HG02588 (cell line): ENCODE measurements around the gene TJAP1.

Experiments used
- ATAC-seq: cut with Tn5 transposase; IDR thresholded peaks from one replicate; pipeline ENCODE4 v1.9.1; 2021; ENCODE audit warnings: mild to moderate bottlenecking, moderate library complexity; ENCODE audit not compliant: unreplicated experiment

TJAP1 gene

GRCh38 chr6:43503443-43503842, 26.1 kb downstream of the TJAP1 start:
- ATAC-seq, result no peak

DNA sequence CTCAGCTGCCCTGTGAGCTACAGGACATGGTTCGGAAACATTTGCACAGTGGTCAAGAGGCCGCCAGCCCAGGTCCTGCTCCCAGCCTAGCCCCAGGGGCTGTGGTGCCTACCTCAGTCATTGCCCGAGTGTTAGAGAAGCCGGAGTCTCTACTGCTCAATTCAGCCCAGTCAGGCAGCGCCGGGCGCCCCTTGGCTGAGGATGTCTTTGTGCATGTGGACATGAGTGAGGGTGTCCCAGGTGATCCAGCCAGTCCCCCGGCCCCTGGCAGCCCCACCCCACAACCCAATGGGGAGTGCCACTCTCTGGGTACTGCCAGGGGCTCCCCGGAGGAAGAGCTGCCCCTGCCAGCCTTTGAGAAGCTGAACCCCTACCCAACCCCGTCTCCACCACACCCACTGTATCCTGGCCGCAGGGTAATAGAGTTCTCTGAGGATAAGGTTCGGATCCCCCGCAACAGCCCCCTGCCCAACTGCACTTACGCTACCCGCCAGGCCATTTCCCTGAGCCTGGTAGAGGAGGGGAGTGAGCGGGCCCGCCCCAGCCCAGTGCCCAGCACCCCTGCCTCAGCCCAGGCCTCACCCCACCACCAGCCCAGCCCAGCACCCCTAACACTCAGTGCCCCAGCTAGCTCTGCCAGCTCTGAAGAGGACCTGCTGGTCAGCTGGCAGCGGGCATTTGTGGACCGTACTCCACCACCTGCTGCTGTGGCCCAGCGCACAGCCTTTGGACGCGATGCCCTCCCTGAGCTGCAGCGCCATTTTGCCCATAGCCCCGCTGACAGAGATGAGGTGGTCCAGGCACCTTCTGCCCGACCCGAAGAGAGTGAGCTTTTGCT, 27.6 kb downstream of the TJAP1 start:
- ATAC-seq, result no peak

DNA sequence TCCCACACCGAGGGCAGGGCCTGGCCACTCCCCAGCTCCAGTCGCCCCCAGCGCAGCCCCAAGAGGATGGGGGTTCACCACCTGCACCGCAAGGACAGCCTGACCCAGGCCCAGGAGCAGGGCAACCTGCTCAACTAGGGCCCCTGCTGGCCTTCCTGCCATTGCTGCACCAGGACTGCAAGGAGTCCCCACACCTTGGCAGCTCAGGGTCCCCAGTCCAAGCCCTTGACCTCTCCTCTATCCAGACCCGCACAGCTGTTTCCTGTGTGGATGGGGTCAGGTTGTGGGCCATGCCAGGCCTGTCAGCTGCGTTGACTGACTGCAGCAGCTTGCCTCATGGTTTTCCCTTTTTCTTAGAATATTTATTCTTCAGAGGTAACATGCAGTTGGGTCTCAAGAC, 28.3 kb downstream of the TJAP1 start:
- ATAC-seq, result no peak

DNA sequence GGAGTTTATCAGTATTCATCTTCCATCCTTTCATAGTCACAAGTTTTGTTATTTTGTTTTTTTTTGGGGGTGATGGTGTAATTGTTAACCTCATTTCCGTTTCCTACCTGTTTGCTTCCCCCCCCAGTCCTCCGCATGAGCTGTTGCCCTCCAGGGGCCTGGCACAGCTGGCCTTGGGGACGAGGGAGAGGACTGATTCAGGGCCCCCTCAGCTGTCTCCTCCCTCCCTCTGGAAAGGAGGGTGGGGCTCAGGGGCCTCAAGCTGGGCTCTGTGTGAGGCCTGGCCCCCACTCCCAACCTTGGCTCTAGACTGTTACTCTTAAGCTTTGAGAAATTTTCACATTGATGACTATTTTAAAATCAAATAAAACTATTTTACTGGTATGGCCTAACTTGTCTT, 28.8 kb downstream of the TJAP1 start:
- ATAC-seq, result no peak

GRCh38 chr6:43506667-43507471, 29.5 kb downstream of the TJAP1 start:
- ATAC-seq, result peak; percentile 39

DNA sequence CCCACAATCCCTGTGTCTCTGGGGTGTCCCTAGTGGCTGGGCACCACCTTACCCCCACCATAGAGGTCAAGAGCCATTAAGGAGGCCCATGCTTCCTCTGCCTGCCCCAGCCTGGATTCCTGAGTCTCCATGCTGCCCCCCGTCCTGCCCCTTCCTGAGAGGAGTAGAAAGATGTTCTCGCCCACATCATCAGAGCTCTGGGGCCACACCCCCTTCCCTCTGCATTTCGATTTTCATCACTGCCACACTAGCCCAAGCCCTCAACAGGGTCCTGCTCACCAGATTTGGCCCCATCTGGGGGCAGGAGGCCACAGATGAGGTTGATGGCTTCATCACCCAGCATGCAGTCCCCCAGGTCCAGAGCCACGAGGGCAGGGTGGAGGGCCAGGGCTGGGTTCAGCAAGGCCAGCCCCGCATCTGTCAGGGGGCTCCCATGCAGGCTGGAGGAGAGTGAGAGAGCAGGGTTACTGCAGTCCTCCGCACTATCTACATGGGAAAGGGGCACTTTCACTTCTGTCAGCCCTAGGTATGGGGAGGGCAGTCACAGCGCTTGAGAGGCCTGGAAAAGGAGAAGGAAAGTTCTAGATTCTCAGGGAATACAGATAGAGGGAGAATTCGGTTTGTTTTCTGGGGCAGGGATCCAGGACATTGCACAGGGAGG, 31.2 kb downstream of the TJAP1 start:
- no peak for ATAC-seq

DNA sequence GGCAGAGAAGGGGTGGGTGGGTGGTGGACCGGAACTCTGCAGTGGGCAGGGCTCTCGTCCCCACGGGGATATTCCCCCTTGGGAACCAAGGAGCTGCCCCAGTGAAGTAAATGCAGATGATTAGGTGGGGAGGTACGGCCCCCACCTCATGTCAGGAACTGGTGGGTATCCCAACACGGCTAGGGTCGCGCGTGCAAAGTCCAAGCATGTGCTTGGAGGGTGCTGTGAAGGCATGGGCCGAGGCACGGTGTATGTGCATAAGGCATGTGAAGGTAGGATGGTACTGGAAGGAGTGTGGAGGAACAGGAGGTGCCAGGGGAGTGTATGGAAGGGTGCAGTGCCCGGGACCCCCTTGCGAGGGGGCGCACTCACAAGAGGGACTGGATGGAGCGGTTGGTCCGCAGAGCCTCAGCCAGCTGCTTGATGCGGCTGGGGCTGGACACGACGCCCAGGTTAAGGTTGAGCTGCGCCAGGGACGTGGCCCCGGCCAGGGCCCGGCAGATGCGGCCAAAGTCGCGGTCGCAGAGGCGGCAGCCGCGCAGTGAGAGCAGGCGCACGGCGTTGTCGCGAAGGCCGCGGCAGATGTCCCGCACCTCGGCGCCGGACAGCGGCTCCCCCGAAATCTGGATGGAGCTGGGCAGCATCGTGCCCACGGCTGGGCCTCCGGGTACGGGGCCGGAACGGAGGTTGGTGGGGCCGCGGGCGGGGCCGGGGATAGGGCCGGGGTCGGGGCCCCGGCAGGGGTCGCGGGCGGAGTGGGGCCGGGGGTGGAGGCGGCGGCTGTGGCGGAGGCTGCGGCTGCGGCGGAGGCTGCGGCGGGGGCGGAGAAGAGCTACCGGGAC, 32.0 kb downstream of the TJAP1 start:
- no peak for ATAC-seq

DNA sequence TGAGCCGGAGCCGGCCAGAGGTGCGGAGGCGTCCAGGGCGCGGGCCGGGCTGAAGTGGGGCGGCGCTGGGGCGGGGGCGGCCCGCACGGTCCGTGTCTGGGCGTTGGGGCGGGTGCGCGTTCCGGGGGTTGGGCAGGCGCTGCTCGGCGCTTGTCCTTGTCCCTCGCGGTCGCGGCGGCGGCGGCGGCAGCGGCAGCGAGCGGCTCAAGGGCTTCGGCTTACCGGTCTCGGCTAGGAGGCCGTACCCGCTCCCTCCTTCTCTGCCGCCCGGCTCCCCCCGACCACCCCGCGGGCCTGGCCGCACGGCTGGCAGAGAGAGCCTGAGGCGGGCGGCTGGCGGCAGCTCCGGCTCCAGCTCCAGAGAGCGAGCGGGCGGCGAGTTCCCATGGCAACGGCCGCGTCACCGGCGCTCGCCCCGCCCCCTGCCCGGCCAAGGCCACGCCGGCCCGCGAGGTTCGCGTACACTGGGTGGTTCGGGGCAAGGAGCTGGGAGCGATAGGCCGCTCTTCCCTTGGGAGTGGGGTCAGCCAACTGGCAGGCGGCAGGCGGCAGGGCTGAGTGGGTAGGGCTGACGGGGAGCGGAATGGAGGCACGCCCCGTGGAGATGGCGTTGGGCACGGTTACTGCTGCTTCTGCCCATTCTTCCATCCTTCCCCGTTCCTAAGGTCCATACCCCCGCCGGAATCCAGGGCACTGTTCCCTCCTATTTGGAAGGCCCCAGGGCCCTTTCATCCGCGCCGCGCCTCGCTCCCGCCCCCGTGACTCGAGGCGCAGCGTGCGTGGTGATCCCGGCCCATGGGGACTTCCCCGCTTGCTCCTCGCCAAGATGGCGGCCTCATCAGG, 32.8 kb downstream of the TJAP1 start, which contains the start of gene LRRC73:
Gene LRRC73, minus strand, starts transcription at position 363 of the 843 bp plus-strand sequence. CDS start 561 bp downstream, outside the sequence.
- ATAC-seq, result peak; percentile 59

DNA sequence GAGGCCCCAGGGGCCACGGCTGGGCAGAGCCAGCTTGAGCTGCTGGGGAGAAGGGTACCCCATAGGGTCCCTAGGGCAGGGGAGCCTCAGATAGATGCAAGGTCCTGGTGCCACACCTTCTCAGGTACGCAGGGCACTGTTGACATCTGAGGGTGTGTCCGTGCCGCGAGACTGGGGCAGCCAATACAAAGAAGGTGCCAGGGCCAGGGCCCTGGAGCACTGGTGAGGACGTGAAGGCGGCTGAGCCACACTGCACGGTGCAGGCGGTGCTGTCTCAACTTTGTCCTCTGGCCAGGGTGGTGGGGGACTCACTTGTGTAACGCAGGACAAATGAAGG, 33.4 kb downstream of the TJAP1 start:
- ATAC-seq, result no peak

DNA sequence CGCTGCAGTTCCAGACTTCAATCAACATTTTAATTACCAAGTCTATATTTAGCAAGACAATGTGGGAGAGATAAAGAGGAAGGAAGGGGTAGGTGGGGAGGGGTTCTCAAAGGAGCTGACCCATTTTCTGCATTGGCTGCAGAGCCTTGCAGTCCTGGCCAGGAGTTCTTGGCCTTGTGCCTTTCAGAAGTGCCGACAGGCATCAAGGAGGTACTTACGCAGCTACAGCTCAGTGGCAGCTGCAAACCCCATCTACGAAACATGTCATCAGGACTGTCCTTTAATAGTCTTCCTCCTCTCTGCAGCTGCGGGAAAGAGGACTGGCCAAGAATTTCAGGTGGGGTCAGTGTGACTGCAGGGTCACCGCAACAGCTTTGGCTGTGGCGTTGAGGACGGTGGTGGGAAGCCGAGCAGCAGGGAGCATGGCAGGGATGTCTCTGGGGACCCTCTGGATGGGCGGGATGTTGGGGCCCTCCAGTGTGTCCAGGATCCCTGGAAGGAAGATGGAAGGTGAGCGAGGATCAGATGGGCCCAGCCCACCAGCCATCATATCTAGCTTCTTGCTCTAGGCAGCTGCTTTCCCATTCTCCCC, 34.5 kb downstream of the TJAP1 start:
- no peak for ATAC-seq

DNA sequence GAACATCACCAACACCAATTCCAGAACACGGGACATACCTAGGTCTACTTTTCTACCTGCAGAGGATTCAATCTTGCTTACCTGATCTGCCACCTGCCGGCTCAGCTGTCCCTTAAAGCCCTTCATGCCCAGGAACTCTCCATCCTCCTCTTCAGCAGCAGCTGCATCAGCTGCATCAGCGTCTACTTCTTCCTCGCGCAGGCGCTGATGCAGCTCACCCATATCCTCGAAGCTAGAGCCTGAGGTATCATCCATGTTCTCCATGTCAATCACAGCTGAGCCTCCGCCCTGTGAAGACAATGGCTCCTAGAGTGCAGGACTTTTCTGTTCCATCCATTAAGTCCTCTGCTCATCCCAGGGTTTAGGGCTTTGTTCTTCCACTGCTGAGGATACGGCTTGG, 38.4 kb downstream of the TJAP1 start:
- ATAC-seq, result no peak

- ATAC-seq, result no peak
These were observed 39.0 kb downstream of the TJAP1 start for GRCh38 chr6:43516367-43516696.

GRCh38 chr6:43516697-43517504, 39.5 kb downstream of the TJAP1 start, which contains the start of the genes POLR1C and YIPF3:
POLR1C (plus strand) TSS chr6:43517089; CDS start chr6:43517110, 21 bp downstream.
YIPF3 (minus strand) TSS chr6:43516926; CDS start chr6:43516807, 119 bp downstream.
- ATAC-seq, result peak; percentile 86

DNA sequence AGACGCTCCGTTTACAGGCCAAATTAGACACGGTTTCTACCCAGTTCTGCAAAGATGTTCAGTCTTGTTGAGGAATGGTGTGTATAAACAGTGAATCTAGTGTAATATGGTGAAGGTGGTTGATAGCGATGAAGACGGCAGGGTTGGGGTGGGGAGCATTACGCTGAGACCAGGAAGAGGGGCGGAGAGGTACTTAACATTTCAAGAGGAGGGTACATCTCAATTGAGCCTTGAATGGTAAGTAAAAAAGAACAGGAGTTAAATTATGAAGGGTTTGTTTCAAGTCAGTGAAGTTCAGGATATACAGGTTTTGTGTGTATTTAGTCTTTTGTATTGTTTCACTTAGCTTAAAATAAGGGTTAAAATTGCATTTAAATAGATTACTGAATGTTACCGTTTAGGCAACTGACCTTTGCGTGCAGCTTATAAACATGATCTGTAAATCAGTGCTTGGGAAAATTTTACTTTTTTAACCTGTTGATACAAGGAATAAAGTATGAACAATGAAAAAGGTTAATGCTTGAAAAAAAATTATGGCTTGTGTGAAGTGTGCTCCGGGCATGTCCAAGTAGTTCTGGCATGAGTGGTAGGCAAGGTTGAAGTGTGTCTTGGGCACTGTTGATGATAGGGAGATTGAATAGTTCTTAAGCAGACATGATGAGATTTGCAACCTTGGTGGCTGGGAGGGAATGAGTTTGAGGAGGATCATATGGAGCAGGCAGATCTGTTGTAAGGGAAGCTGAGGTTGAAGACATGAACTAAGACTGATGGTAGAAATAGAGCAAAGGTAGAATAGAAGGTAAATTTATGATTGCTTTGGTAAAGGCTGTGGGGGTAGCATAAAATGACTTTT, 40.4 kb downstream of the TJAP1 start:
- ATAC-seq, result no peak

GRCh38 chr6:43520097-43520496, 42.7 kb downstream of the TJAP1 start:
- ATAC-seq, result no peak

GRCh38 chr6:43521836-43522235, 44.5 kb downstream of the TJAP1 start:
- no peak for ATAC-seq

- no peak for ATAC-seq
These were observed 45.3 kb downstream of the TJAP1 start for GRCh38 chr6:43522547-43523261.
